Fibroblast of lung (primary cell): ENCODE results near the gene NFATC2.

Experiments
- CTCF ChIP-seq, 2 donors: IDR thresholded peaks in 1 of 2; conservative IDR thresholded peaks in 1 of 2; 1 replicate in 1 of 2; 2 replicates in 1 of 2; pipeline ENCODE4 v1.5.1; 2011 to 2012; ENCODE audit warnings: low read length in 2 of 2, control low read depth in 1 of 2, inconsistent platforms in 1 of 2, low read depth in 1 of 2, mild to moderate bottlenecking in 1 of 2
- EZH2 ChIP-seq: IDR thresholded peaks from 2 replicates; pipeline ENCODE4 v1.5.1; 2012; ENCODE audit warnings: low read length, control low read depth, mild to moderate bottlenecking; ENCODE audit errors: missing control alignments

- no peak for TF ChIP-seq CTCF (conservative IDR thresholded peaks at IDR 0.05 in 1 of 2, IDR thresholded peaks at IDR 0.05 in 1 of 2; ENCODE audit: low read depth in 1 of 2, low read length in 2 of 2)
- TF ChIP-seq EZH2, result no peak
These were observed 161.0 kb downstream of the NFATC2 start for GRCh38 chr20:51381557-51381956.
